Measurements from ENCODE around the gene ATP2C2. TPM values are rescaled to one million over a fixed set of nuclear protein-coding genes. Genes with fewer than 3 reads are reported as not detected.

ATP2C2 gene
- total RNA-seq, 1 experiment from 2014 or later = 20.3 TPM

GRCh38 chr16:84378567-84378966 is 10.2 kb downstream of the ATP2C2 start:
- DNase-seq (ENCODE audit: low read depth, low spot score) (no peak), ATAC-seq (no peak)
- H3K9me3 ChIP-seq (ENCODE audit: control insufficient read depth in 1 of 2, insufficient read depth in 1 of 2, low read depth in 1 of 2, low read length in 2 of 2) = no peaks in the 10 kb centered on the region
- no peak overlapping the region for H3K4me2 ChIP-seq (ENCODE audit: low read length)
- H4K20me1 ChIP-seq (ENCODE audit: insufficient read depth) = no peaks in the 10 kb centered on the region
- H3K79me2 ChIP-seq (ENCODE audit: insufficient read depth, low read length) = no peaks in the 10 kb centered on the region
- TF ChIP-seq EGR1 (IDR thresholded peaks at IDR 0.05; ENCODE audit: low read depth) (no peak), FOSL1 (IDR thresholded peaks at IDR 0.05; ENCODE audit: low read depth) (no peak), REST (IDR thresholded peaks at IDR 0.05; ENCODE audit: low read depth) (no peak), JUND (IDR thresholded peaks at IDR 0.05) (no peak), TCF7L2 (IDR thresholded peaks at IDR 0.05; ENCODE audit: borderline replicate concordance, extremely low read depth, insufficient read depth, insufficient read length) (no peak), ZFX (IDR thresholded peaks at IDR 0.05) (no peak), CBX3 (IDR thresholded peaks at IDR 0.05; ENCODE audit: low read depth) (no peak), ELF1 (IDR thresholded peaks at IDR 0.05; ENCODE audit: borderline replicate concordance, low read depth) (no peak), CEBPB (IDR thresholded peaks at IDR 0.05; ENCODE audit: low read depth) (no peak), SIN3A (IDR thresholded peaks at IDR 0.05; ENCODE audit: low read depth) (no peak), SRF (IDR thresholded peaks at IDR 0.05; ENCODE audit: low read depth) (no peak), EZH2phosphoT487 (IDR thresholded peaks at IDR 0.05; ENCODE audit: borderline replicate concordance) (no peak), YY1 (IDR thresholded peaks at IDR 0.05; ENCODE audit: extremely low read depth, insufficient replicate concordance, low read depth, low read length) (no peak), ZNF274 (IDR thresholded peaks at IDR 0.05; ENCODE audit: low read depth, low read length) (no peak), CTCF (IDR thresholded peaks at IDR 0.05 in 2 of 3, conservative IDR thresholded peaks at IDR 0.05 in 1 of 3; ENCODE audit: borderline replicate concordance in 1 of 3, insufficient read depth in 1 of 3, low read depth in 2 of 3, low read length in 2 of 3) (no peak), ZBTB33 (IDR thresholded peaks at IDR 0.05; ENCODE audit: extremely low read depth, insufficient replicate concordance, low read length) (no peak)
- intact Hi-C loops (cut with micrococcal nuclease) = no loop called here
- H3K36me3 ChIP-seq (ENCODE audit: control insufficient read depth in 1 of 2, insufficient read depth in 2 of 2, low read length in 2 of 2) = no peaks in the 10 kb centered on the region
- H3K27me3 ChIP-seq (ENCODE audit: insufficient read depth, low read length) = no peaks in the 10 kb centered on the region
- H3K4me1 ChIP-seq (ENCODE audit: control insufficient read depth in 1 of 2, insufficient read depth in 2 of 2, low read length in 2 of 2) = peaks cover 8 to 11% of the 10 kb centered on the region in 2 experiments; a peak in 3 of 4 replicates
- ChIA-PET RAD21 (ENCODE audit: low non-redundant PET in 1 of 2, low total read pairs in 2 of 2, uncharacterized antibody in 2 of 2, unreplicated experiment in 2 of 2) (no interaction called here), CTCF (no interaction called here), POLR2A (no interaction called here)
- H3K9me2 ChIP-seq (ENCODE audit: insufficient read depth) = no peaks in the 10 kb centered on the region
- no peak overlapping the region for H3K9ac ChIP-seq (ENCODE audit: low read length)
- H2AFZ ChIP-seq (ENCODE audit: low read depth, low read length, poor library complexity, severe bottlenecking) = no peak overlapping the region
- BruUV-seq (replicated peaks) = no TSS peak
- H3K27ac ChIP-seq (ENCODE audit: low read depth, low read length) = no peak overlapping the region
- H3K4me3 ChIP-seq (replicated peaks in 1 of 2; ENCODE audit: low read depth in 1 of 2, low read length in 2 of 2) = no peak overlapping the region

Measured in HCT116 (cell line).